Measurements from ENCODE around the gene ALKBH7. TPM values are rescaled to one million over a fixed set of nuclear protein-coding genes. Genes with fewer than 3 reads are reported as not detected.

Gene ALKBH7
- total and polyA plus RNA-seq, 2 experiments from 2014 or later = 75.4 to 76.1 TPM

- Histone ChIP-seq H3K27me3 (ENCODE audit: insufficient read depth) (no peaks in the 10 kb centered on the region), H3K4me3 (no peak overlapping the region), H3K79me2 (replicated peaks; ENCODE audit: insufficient read depth) (no peaks in the 10 kb centered on the region), H3K27ac (ENCODE audit: low read depth) (peak overlapping the region; percentile 39; the same call in 1 of the 2 replicates), H3F3A (replicated peaks; ENCODE audit: low read depth) (0 out of 2 replicates have a peak, but pooled peaks cover 4% of the 10 kb centered on the region), H3K36me3 (ENCODE audit: insufficient read depth) (peaks cover 9% of the 10 kb centered on the region), H3K4me1 (ENCODE audit: insufficient read depth) (peaks cover 7% of the 10 kb centered on the region; the same call in 1 of the 2 replicates), H4K20me1 (replicated peaks; ENCODE audit: insufficient read depth) (0 out of 2 replicates have a peak, but pooled peaks cover 3% of the 10 kb centered on the region), H3K9me2 (ENCODE audit: insufficient read depth) (no peaks in the 10 kb centered on the region), H3K4me2 (no peak overlapping the region; the same call in 1 of the 2 replicates), H2AFZ (no peak overlapping the region)
- no peak overlapping the region for H3K27ac Mint-ChIP-seq
- TF ChIP-seq POLR2AphosphoS5 (IDR thresholded peaks at IDR 0.05; ENCODE audit: low read depth) = no peak
- no peak for TF ChIP-seq ZNF114 (CRISPR knock-in tag; IDR thresholded peaks at IDR 0.05)
- no peak for TF ChIP-seq ZNF462 (CRISPR knock-in tag; IDR thresholded peaks at IDR 0.05)
- no peak for TF ChIP-seq JUNB (IDR thresholded peaks at IDR 0.05; ENCODE audit: unreplicated experiment)
- no peak for TF ChIP-seq STAT1 (IDR thresholded peaks at IDR 0.05; ENCODE audit: unreplicated experiment)
- TF ChIP-seq EZH2 (IDR thresholded peaks at IDR 0.05; ENCODE audit: low read depth, unreplicated experiment) = no peak
- no peak for TF ChIP-seq ETS1 (IDR thresholded peaks at IDR 0.05)
- TF ChIP-seq, protein P1, sequence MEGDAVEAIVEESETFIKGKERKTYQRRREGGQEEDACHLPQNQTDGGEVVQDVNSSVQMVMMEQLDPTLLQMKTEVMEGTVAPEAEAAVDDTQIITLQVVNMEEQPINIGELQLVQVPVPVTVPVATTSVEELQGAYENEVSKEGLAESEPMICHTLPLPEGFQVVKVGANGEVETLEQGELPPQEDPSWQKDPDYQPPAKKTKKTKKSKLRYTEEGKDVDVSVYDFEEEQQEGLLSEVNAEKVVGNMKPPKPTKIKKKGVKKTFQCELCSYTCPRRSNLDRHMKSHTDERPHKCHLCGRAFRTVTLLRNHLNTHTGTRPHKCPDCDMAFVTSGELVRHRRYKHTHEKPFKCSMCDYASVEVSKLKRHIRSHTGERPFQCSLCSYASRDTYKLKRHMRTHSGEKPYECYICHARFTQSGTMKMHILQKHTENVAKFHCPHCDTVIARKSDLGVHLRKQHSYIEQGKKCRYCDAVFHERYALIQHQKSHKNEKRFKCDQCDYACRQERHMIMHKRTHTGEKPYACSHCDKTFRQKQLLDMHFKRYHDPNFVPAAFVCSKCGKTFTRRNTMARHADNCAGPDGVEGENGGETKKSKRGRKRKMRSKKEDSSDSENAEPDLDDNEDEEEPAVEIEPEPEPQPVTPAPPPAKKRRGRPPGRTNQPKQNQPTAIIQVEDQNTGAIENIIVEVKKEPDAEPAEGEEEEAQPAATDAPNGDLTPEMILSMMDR (conservative IDR thresholded peaks at IDR 0.05; ENCODE audit: low read depth in 2 of 2) = no peak
- no peak for TF ChIP-seq REST (IDR thresholded peaks at IDR 0.05; ENCODE audit: unreplicated experiment)
- TF ChIP-seq CREB1 (CRISPR knock-in tag; IDR thresholded peaks at IDR 0.05; ENCODE audit: low read depth) = no peak
- no peak for TF ChIP-seq EZH2phosphoT487 (IDR thresholded peaks at IDR 0.05; ENCODE audit: unreplicated experiment)
- peaks cover 22% of the 10 kb centered on the region for H3K4me1 Mint-ChIP-seq
- H3K27me3 Mint-ChIP-seq (ENCODE audit: insufficient read depth, low read depth, poor library complexity) = peaks cover 10% of the 10 kb centered on the region
- DNase-seq (ENCODE audit: low spot score) (no peak), ATAC-seq (no peak)
- peaks cover 18% of the 10 kb centered on the region for H3K36me3 Mint-ChIP-seq (ENCODE audit: low read depth)
- peak overlapping the region; percentile 30; the same call in 2 of the 3 replicates for H3K4me3 Mint-ChIP-seq
- H3K9me3 Mint-ChIP-seq = peaks cover 8% of the 10 kb centered on the region
Measured at GRCh38 chr19:6374711-6375410, 2.3 kb downstream of the ALKBH7 start.
